HG02885 (cell line): ENCODE data around the gene SLC23A3.

Experiments used
- ATAC-seq: cut with Tn5 transposase; IDR thresholded peaks from one replicate; pipeline ENCODE4 v1.9.1; 2021; ENCODE audit warnings: mild to moderate bottlenecking; ENCODE audit not compliant: unreplicated experiment, poor library complexity

SLC23A3 gene

GRCh38 chr2:219176818-219177551, 7.2 kb upstream of the SLC23A3 start, which contains the start of gene CNPPD1:
CNPPD1 (minus strand) TSS chr2:219176925; CDS start chr2:219176828, 97 bp downstream.
- ATAC-seq: peak; percentile 77

- ATAC-seq: peak; percentile 22
Observed at GRCh38 chr2:219175928-219176817, 6.3 kb upstream of the SLC23A3 start.

- ATAC-seq: no peak
Observed at GRCh38 chr2:219175486-219175885, 5.7 kb upstream of the SLC23A3 start.

- ATAC-seq: no peak
Observed at GRCh38 chr2:219174801-219175200, 5.0 kb upstream of the SLC23A3 start.

- ATAC-seq: no peak
Observed at GRCh38 chr2:219174146-219174545, 4.3 kb upstream of the SLC23A3 start.

- ATAC-seq: no peak
Observed at GRCh38 chr2:219173176-219173575, 3.3 kb upstream of the SLC23A3 start.

GRCh38 chr2:219172231-219173154, 2.7 kb upstream of the SLC23A3 start:
- no peak for ATAC-seq

GRCh38 chr2:219171231-219171651, 1.4 kb upstream of the SLC23A3 start:
- peak; percentile 47 for ATAC-seq

GRCh38 chr2:219168932-219169331, 897 bp downstream of the SLC23A3 start:
- ATAC-seq: no peak

GRCh38 chr2:219168526-219168925, 1.3 kb downstream of the SLC23A3 start:
- no peak for ATAC-seq

- no peak for ATAC-seq
Observed at GRCh38 chr2:219167997-219168396, 1.8 kb downstream of the SLC23A3 start.

GRCh38 chr2:219165058-219165911, 4.5 kb downstream of the SLC23A3 start:
- no peak for ATAC-seq

GRCh38 chr2:219163156-219163555, 6.7 kb downstream of the SLC23A3 start:
- no peak for ATAC-seq

- no peak for ATAC-seq
Observed at GRCh38 chr2:219161097-219161496, 8.7 kb downstream of the SLC23A3 start.

- peak; percentile 86 for ATAC-seq
Observed at GRCh38 chr2:219160186-219161017, 9.4 kb downstream of the SLC23A3 start, which contains the start of gene NHEJ1. NHEJ1 (minus strand) TSS chr2:219160815; CDS start chr2:219158362, 2,453 bp downstream.

- peak; percentile 1 for ATAC-seq
Observed at GRCh38 chr2:219159771-219160185, 10.1 kb downstream of the SLC23A3 start.

GRCh38 chr2:219158586-219158985, 11.2 kb downstream of the SLC23A3 start:
- no peak for ATAC-seq

- no peak for ATAC-seq
Observed at GRCh38 chr2:219158025-219158424, 11.8 kb downstream of the SLC23A3 start.
